ENCODE results near the gene KCNQ1.

- no peak for TF ChIP-seq CTCF (IDR thresholded peaks at IDR 0.05)
- TF ChIP-seq EP300 (IDR thresholded peaks at IDR 0.05): no peak
- TF ChIP-seq POLR2AphosphoS5 (IDR thresholded peaks at IDR 0.05): no peak
- no peak for TF ChIP-seq POLR2A (IDR thresholded peaks at IDR 0.05)
Measured at GRCh38 chr11:2529173-2529572, 84.4 kb downstream of the KCNQ1 start.

Data from upper lobe of left lung (tissue), 4 donors.